Central memory CD8-positive, alpha-beta T cell (primary cell): Measurements from ENCODE around the gene MOGAT1.

Experiments used
- ATAC-seq: fragments of 150-1000 bp; cut with Tn5 transposase; replicated peaks from 2 replicates; pipeline ENCODE4 v1.10.0; 2022; ENCODE audit warnings: mild to moderate bottlenecking, moderate FRiP score, moderate number of reproducible peaks; ENCODE audit not compliant: poor library complexity, severe bottlenecking; ENCODE audit errors: extremely low read depth
- DNase-seq, 2 donors: peaks; one replicate each; pipeline ENCODE4 v3.0.0; 2021; ENCODE audit warnings: low spot score in 2 of 2
- H3K27ac Mint-ChIP-seq: one replicate; pipeline ENCODE4 v1.8.0; 2022; ENCODE audit warnings: low read depth, mild to moderate bottlenecking, moderate library complexity, mixed read lengths
- H3K27me3 Mint-ChIP-seq: one replicate; pipeline ENCODE4 v1.8.0; 2022; ENCODE audit warnings: mixed read lengths
- H3K36me3 Mint-ChIP-seq: one replicate; pipeline ENCODE4 v1.8.0; 2022; ENCODE audit warnings: mild to moderate bottlenecking, moderate library complexity, mixed read lengths; ENCODE audit not compliant: insufficient read depth
- H3K4me1 Mint-ChIP-seq: one replicate; pipeline ENCODE4 v1.8.0; 2022; ENCODE audit warnings: mixed read lengths
- H3K4me3 Mint-ChIP-seq: one replicate; pipeline ENCODE4 v1.8.0; 2022; ENCODE audit warnings: mild to moderate bottlenecking, moderate library complexity, mixed read lengths
- H3K9me3 Mint-ChIP-seq: one replicate; pipeline ENCODE4 v1.8.0; 2022; ENCODE audit warnings: mixed read lengths

The MOGAT1 gene

GRCh38 chr2:222722327-222722946 is 51.0 kb downstream of the MOGAT1 start:
- H3K4me1 Mint-ChIP-seq = no peaks in the 10 kb centered on the region
- H3K9me3 Mint-ChIP-seq = no peaks in the 10 kb centered on the region
- no peaks in the 10 kb centered on the region for H3K36me3 Mint-ChIP-seq
- ATAC-seq (no peak), DNase-seq (no peak)
- no peak overlapping the region for H3K27ac Mint-ChIP-seq
- H3K27me3 Mint-ChIP-seq = no peaks in the 10 kb centered on the region
- H3K4me3 Mint-ChIP-seq = no peak overlapping the region

DNA sequence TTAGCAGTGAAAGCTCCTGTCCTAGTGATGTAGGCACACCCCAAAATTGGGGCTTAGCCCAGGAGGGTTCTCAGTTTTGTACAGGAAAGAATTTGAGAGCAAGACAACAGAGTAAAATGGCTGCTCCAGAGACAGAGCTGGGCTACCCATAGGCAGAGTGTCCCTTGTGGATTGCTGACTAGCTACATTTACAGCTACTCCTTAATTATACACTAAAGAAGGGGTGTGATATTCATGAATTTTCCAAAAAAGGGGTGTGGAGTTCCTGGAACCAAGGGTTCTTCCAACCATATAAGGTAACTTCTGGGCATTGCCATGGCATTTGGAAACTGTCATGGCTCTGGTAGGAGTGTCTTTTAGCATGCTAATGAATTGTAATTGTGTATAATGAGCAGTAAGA is 52.8 kb downstream of the MOGAT1 start:
- Mint-ChIP-seq H3K4me3 (no peak overlapping the region), H3K4me1 (no peaks in the 10 kb centered on the region), H3K36me3 (no peaks in the 10 kb centered on the region), H3K27me3 (peaks cover 2% of the 10 kb centered on the region), H3K27ac (no peak overlapping the region), H3K9me3 (no peaks in the 10 kb centered on the region)
- ATAC-seq (no peak), DNase-seq (no peak)

- Mint-ChIP-seq H3K4me3 (no peak overlapping the region), H3K9me3 (no peaks in the 10 kb centered on the region), H3K27ac (no peak overlapping the region), H3K4me1 (no peaks in the 10 kb centered on the region), H3K36me3 (no peaks in the 10 kb centered on the region), H3K27me3 (peaks cover 42% of the 10 kb centered on the region)
- ATAC-seq (no peak), DNase-seq (no peak)
Observed at GRCh38 chr2:222728621-222729020, 57.2 kb downstream of the MOGAT1 start.

DNA sequence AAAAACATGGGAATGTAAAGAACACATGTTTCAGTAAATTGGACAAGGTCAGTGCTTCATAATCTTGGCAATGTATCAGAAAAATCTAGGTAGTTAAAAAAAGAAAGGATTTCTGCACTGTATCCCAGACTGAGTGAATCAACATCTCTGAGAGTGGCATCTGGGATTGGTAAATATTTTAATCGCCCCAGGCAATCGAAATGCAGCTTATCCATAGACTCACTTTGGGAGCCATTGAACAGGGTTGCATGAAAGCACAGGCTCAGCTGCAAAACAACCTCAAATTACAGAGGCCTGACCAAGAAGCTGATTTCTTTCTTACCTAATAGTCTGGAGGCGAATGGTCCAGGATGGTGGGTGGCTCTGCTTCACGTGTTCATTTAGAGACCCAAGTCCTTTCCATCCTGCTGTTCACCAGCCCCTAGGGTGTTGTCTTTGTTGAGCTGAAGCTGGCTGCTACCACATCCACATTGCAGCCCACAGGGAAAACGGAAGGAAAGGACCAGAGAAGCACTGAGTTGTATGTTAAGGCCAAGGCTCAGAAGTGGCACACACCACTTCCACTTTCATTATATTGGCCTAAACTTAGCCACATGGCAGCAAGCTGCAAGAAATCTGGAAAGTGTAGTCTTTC is 59.0 kb downstream of the MOGAT1 start:
- peaks cover 49% of the 10 kb centered on the region for H3K27me3 Mint-ChIP-seq
- H3K9me3 Mint-ChIP-seq = no peaks in the 10 kb centered on the region
- H3K27ac Mint-ChIP-seq = no peak overlapping the region
- ATAC-seq (no peak), DNase-seq (no peak)
- H3K4me3 Mint-ChIP-seq = no peak overlapping the region
- H3K36me3 Mint-ChIP-seq = no peaks in the 10 kb centered on the region
- H3K4me1 Mint-ChIP-seq = no peaks in the 10 kb centered on the region

GRCh38 chr2:222731201-222731621 is 59.8 kb downstream of the MOGAT1 start:
- H3K9me3 Mint-ChIP-seq = no peaks in the 10 kb centered on the region
- peaks cover 49% of the 10 kb centered on the region for H3K27me3 Mint-ChIP-seq
- DNase-seq (no peak), ATAC-seq (no peak)
- no peaks in the 10 kb centered on the region for H3K36me3 Mint-ChIP-seq
- H3K27ac Mint-ChIP-seq = no peak overlapping the region
- no peaks in the 10 kb centered on the region for H3K4me1 Mint-ChIP-seq
- H3K4me3 Mint-ChIP-seq = no peak overlapping the region

- Mint-ChIP-seq H3K9me3 (no peaks in the 10 kb centered on the region), H3K27me3 (peaks cover 60% of the 10 kb centered on the region), H3K36me3 (no peaks in the 10 kb centered on the region), H3K4me3 (no peak overlapping the region), H3K4me1 (no peaks in the 10 kb centered on the region), H3K27ac (no peak overlapping the region)
- DNase-seq (no peak), ATAC-seq (no peak)
Observed at GRCh38 chr2:222732489-222733178, 61.2 kb downstream of the MOGAT1 start.

GRCh38 chr2:222733470-222733845 is 62.0 kb downstream of the MOGAT1 start:
- ATAC-seq (no peak), DNase-seq (no peak)
- H3K4me3 Mint-ChIP-seq = no peak overlapping the region
- peaks cover 68% of the 10 kb centered on the region for H3K27me3 Mint-ChIP-seq
- no peaks in the 10 kb centered on the region for H3K36me3 Mint-ChIP-seq
- no peaks in the 10 kb centered on the region for H3K9me3 Mint-ChIP-seq
- H3K4me1 Mint-ChIP-seq = no peaks in the 10 kb centered on the region
- no peak overlapping the region for H3K27ac Mint-ChIP-seq

- peaks cover 73% of the 10 kb centered on the region for H3K27me3 Mint-ChIP-seq
Observed at GRCh38 chr2:222733846-222734702, 62.6 kb downstream of the MOGAT1 start.

DNA sequence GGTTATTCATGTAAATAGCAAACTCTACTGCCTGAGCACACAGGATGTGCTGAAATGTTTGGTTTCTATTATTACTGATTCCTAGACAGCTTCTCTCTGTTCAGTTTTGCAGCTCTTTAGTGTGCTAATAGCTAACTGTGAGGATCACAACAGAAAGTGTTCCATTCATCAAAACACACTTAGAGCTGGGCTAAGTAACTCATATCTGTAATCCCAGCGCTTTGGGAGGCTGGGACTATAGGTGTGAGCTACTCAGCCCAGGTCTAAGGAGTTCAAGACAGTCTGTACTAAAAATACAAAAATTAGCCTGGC is 63.2 kb downstream of the MOGAT1 start:
- H3K9me3 Mint-ChIP-seq = no peaks in the 10 kb centered on the region
- ATAC-seq (no peak), DNase-seq (no peak)
- no peaks in the 10 kb centered on the region for H3K36me3 Mint-ChIP-seq
- H3K27ac Mint-ChIP-seq = no peak overlapping the region
- peaks cover 73% of the 10 kb centered on the region for H3K27me3 Mint-ChIP-seq
- no peaks in the 10 kb centered on the region for H3K4me1 Mint-ChIP-seq
- H3K4me3 Mint-ChIP-seq = no peak overlapping the region

More at GRCh38 chr2:222733846-222734702, 62.6 kb downstream of the MOGAT1 start:
- H3K4me3 Mint-ChIP-seq = no peak overlapping the region
- H3K4me1 Mint-ChIP-seq = no peaks in the 10 kb centered on the region
- H3K9me3 Mint-ChIP-seq = no peaks in the 10 kb centered on the region
- ATAC-seq = no peak
- DNase-seq = no peak
- H3K36me3 Mint-ChIP-seq = no peaks in the 10 kb centered on the region
- no peak overlapping the region for H3K27ac Mint-ChIP-seq

- no peaks in the 10 kb centered on the region for H3K9me3 Mint-ChIP-seq
- H3K27ac Mint-ChIP-seq = no peak overlapping the region
- peaks cover 70% of the 10 kb centered on the region for H3K27me3 Mint-ChIP-seq
- ATAC-seq (no peak), DNase-seq (no peak)
- H3K4me3 Mint-ChIP-seq = no peak overlapping the region
- H3K36me3 Mint-ChIP-seq = peaks cover 2% of the 10 kb centered on the region
- H3K4me1 Mint-ChIP-seq = no peaks in the 10 kb centered on the region
Observed at GRCh38 chr2:222736301-222736700, 64.8 kb downstream of the MOGAT1 start.

GRCh38 chr2:222736924-222737323 is 65.5 kb downstream of the MOGAT1 start:
- Mint-ChIP-seq H3K4me1 (no peaks in the 10 kb centered on the region), H3K27me3 (peaks cover 64% of the 10 kb centered on the region), H3K9me3 (no peaks in the 10 kb centered on the region), H3K27ac (no peak overlapping the region), H3K36me3 (peaks cover 2% of the 10 kb centered on the region), H3K4me3 (no peak overlapping the region)
- no peak for ATAC-seq
- no peak for DNase-seq

GRCh38 chr2:222738312-222738711 is 66.9 kb downstream of the MOGAT1 start:
- DNase-seq (no peak), ATAC-seq (no peak)
- Mint-ChIP-seq H3K4me1 (peaks cover 4% of the 10 kb centered on the region), H3K9me3 (no peaks in the 10 kb centered on the region), H3K27me3 (peaks cover 60% of the 10 kb centered on the region), H3K27ac (no peak overlapping the region), H3K4me3 (no peak overlapping the region), H3K36me3 (peaks cover 2% of the 10 kb centered on the region)
